ENCODE results near the gene CSNK1A1. TPM values are rescaled to one million over a fixed set of nuclear protein-coding genes. Genes with fewer than 3 reads are reported as not detected.

The CSNK1A1 gene
- total and polyA plus RNA-seq, 3 donors from 2014 or later: 129 to 192 (median 148) TPM

GRCh38 chr5:149588936-149589335, 37.7 kb upstream of the CSNK1A1 start:
- Histone ChIP-seq H3K27ac (no peak overlapping the region), H3K27me3 (no peaks in the 10 kb centered on the region), H3K36me3 (ENCODE audit: low read depth, missing control alignments) (no peaks in the 10 kb centered on the region), H3K4me3 (no peak overlapping the region), H3K4me1 (no peaks in the 10 kb centered on the region), H3K9me3 (no peaks in the 10 kb centered on the region)
- DNase-seq: no peak
- WGBS, 2 donors: 91 to 100% methylated on average over 1 of the region's 1 CpG
- TF ChIP-seq POLR2A (IDR thresholded peaks at IDR 0.05): no peak
- TF ChIP-seq, protein P1, sequence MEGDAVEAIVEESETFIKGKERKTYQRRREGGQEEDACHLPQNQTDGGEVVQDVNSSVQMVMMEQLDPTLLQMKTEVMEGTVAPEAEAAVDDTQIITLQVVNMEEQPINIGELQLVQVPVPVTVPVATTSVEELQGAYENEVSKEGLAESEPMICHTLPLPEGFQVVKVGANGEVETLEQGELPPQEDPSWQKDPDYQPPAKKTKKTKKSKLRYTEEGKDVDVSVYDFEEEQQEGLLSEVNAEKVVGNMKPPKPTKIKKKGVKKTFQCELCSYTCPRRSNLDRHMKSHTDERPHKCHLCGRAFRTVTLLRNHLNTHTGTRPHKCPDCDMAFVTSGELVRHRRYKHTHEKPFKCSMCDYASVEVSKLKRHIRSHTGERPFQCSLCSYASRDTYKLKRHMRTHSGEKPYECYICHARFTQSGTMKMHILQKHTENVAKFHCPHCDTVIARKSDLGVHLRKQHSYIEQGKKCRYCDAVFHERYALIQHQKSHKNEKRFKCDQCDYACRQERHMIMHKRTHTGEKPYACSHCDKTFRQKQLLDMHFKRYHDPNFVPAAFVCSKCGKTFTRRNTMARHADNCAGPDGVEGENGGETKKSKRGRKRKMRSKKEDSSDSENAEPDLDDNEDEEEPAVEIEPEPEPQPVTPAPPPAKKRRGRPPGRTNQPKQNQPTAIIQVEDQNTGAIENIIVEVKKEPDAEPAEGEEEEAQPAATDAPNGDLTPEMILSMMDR (IDR thresholded peaks at IDR 0.05): no peak
- intact Hi-C loops (cut with DNase I; ENCODE audit: low total_unique reads): no loop called here

- H3K27ac ChIP-seq: no peak overlapping the region
- no peak for DNase-seq
- no peaks in the 10 kb centered on the region for H3K36me3 ChIP-seq (ENCODE audit: low read depth, missing control alignments)
- 93 to 100% methylated on average over 1 of the region's 1 CpG for WGBS, 2 donors
- H3K9me3 ChIP-seq: no peaks in the 10 kb centered on the region
- H3K27me3 ChIP-seq: no peaks in the 10 kb centered on the region
- intact Hi-C loops (cut with DNase I; ENCODE audit: low total_unique reads): no loop called here
- H3K4me1 ChIP-seq: peaks cover 19% of the 10 kb centered on the region
- TF ChIP-seq, protein P1 (IDR thresholded peaks at IDR 0.05): no peak
- no peak for TF ChIP-seq POLR2A (IDR thresholded peaks at IDR 0.05)
- no peak overlapping the region for H3K4me3 ChIP-seq
Observed at GRCh38 chr5:149586708-149587318, 35.6 kb upstream of the CSNK1A1 start.

- intact Hi-C loops (cut with DNase I; ENCODE audit: low total_unique reads): no loop called here
- H3K4me1 ChIP-seq: peaks cover 19% of the 10 kb centered on the region
- TF ChIP-seq, protein P1 (IDR thresholded peaks at IDR 0.05): no peak
- TF ChIP-seq POLR2A (IDR thresholded peaks at IDR 0.05): no peak
Observed at GRCh38 chr5:149585910-149586309, 34.7 kb upstream of the CSNK1A1 start.

GRCh38 chr5:149584121-149584520, 32.9 kb upstream of the CSNK1A1 start:
- no peak overlapping the region for H3K4me3 ChIP-seq
- WGBS, 2 donors: 60 to 61% methylated on average over 2 of the region's 2 CpGs
- intact Hi-C loops (cut with DNase I; ENCODE audit: low total_unique reads): no loop called here
- H3K27ac ChIP-seq: peak overlapping the region; percentile 57 to 83
- no peak for TF ChIP-seq POLR2A (IDR thresholded peaks at IDR 0.05)
- TF ChIP-seq, protein P1 (IDR thresholded peaks at IDR 0.05): no peak
- peaks cover 19% of the 10 kb centered on the region for H3K4me1 ChIP-seq
- DNase-seq: no peak
- no peaks in the 10 kb centered on the region for H3K27me3 ChIP-seq
- H3K9me3 ChIP-seq: no peaks in the 10 kb centered on the region
- no peaks in the 10 kb centered on the region for H3K36me3 ChIP-seq (ENCODE audit: low read depth, missing control alignments)

More at GRCh38 chr5:149585910-149586309, 34.7 kb upstream of the CSNK1A1 start:
- no peak overlapping the region for H3K27ac ChIP-seq
- no peaks in the 10 kb centered on the region for H3K9me3 ChIP-seq
- no peak for DNase-seq
- no peaks in the 10 kb centered on the region for H3K27me3 ChIP-seq
- H3K36me3 ChIP-seq (ENCODE audit: low read depth, missing control alignments): no peaks in the 10 kb centered on the region
- no peak overlapping the region for H3K4me3 ChIP-seq

DNA sequence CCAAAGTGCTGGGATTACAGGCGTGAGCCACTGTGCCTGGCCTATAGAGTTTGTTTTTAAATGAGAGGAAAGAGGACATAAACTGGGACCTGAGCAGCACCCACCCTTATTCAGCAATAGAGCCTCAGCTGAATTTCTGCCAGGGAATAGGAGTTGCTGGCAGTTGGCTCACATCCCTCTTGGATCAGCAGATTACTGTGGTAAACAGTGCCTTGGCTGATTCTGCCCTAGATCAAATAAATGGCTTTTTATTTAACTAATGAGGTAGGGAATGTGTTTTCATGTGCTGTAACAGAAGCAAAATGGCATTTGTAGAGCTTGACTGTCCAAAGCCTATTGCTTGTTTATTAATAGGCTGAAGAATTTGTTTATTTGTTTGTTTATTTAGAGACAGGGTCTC, 32.2 kb upstream of the CSNK1A1 start:
- Histone ChIP-seq H3K36me3 (ENCODE audit: low read depth, missing control alignments) (no peaks in the 10 kb centered on the region), H3K27me3 (no peaks in the 10 kb centered on the region), H3K9me3 (no peaks in the 10 kb centered on the region), H3K4me1 (peaks cover 19% of the 10 kb centered on the region), H3K4me3 (no peak overlapping the region), H3K27ac (peak overlapping the region; percentile 57 to 83)
- intact Hi-C loops (cut with DNase I; ENCODE audit: low total_unique reads): no loop called here
- TF ChIP-seq POLR2A (IDR thresholded peaks at IDR 0.05): no peak
- TF ChIP-seq, protein P1 (IDR thresholded peaks at IDR 0.05): no peak
- DNase-seq: peak; percentile 45
- 67 to 69% methylated on average over 1 of the region's 1 CpG for WGBS, 2 donors
